CD14-positive monocyte (primary cell): ENCODE data around the gene RFC3. TPM values are rescaled to one million over a fixed set of nuclear protein-coding genes. Genes with fewer than 3 reads are reported as not detected.

Experiments
- DNase-seq, 3 donors: peaks; one replicate each; pipeline ENCODE4 v3.0.0-alpha.2; 2011 to 2022
- H2AFZ ChIP-seq: 2 replicates; pipeline ENCODE4 v1.6.0; 2012; ENCODE audit warnings: mild to moderate bottlenecking, low read depth, low read length, inconsistent platforms; ENCODE audit not compliant: insufficient read depth, poor library complexity, severe bottlenecking
- H3K27ac ChIP-seq, 2 donors: 1 replicate in 1 of 2; 2 replicates in 1 of 2; pipeline ENCODE4 v1.5.1; 2012 to 2013; ENCODE audit warnings: low read length in 2 of 2, control low read depth in 1 of 2, inconsistent platforms in 1 of 2, low read depth in 1 of 2, mild to moderate bottlenecking in 1 of 2
- H3K27me3 ChIP-seq, 2 donors: one replicate each; pipeline versions ENCODE4 v1.6.0 to v1.6.1; 2011 to 2013; ENCODE audit warnings: low read length in 2 of 2; ENCODE audit not compliant: control insufficient read depth in 2 of 2, insufficient read depth in 2 of 2
- H3K36me3 ChIP-seq, 2 donors: replicated peaks in 1 of 2; 1 replicate in 1 of 2; 2 replicates in 1 of 2; pipeline versions ENCODE4 v1.5.1 to v1.6.1; 2012 to 2013; ENCODE audit warnings: low read length in 2 of 2, control low read depth in 1 of 2, inconsistent platforms in 1 of 2, mild to moderate bottlenecking in 1 of 2; ENCODE audit not compliant: insufficient read depth in 2 of 2, control insufficient read depth in 1 of 2
- H3K4me1 ChIP-seq, 2 donors: 1 replicate in 1 of 2; 2 replicates in 1 of 2; pipeline versions ENCODE4 v1.5.1 to v1.6.1; 2012 to 2013; ENCODE audit warnings: low read length in 2 of 2, control low read depth in 1 of 2, inconsistent platforms in 1 of 2, mild to moderate bottlenecking in 1 of 2, moderate library complexity in 1 of 2; ENCODE audit not compliant: insufficient read depth in 2 of 2, control insufficient read depth in 1 of 2
- H3K4me2 ChIP-seq: replicated peaks from 2 replicates; pipeline ENCODE3; 2012; ENCODE audit warnings: low read length, moderate library complexity, mild to moderate bottlenecking; ENCODE audit not compliant: poor library complexity, severe bottlenecking; ENCODE audit errors: extremely low read depth
- H3K4me3 ChIP-seq, 3 experiments: fragments of 200-600 bp in 1 of 3; sonication (generic) in 1 of 3; replicated peaks in 1 of 3; 1 replicate in 2 of 3; 2 replicates in 1 of 3; pipeline ENCODE4 v1.5.1; 2011 to 2013; ENCODE audit warnings: low read length in 3 of 3, mild to moderate bottlenecking in 3 of 3, control low read depth in 2 of 3, low read depth in 2 of 3, inconsistent platforms in 1 of 3, moderate library complexity in 1 of 3
- H3K79me2 ChIP-seq: 2 replicates; pipeline ENCODE4 v1.6.0; 2012; ENCODE audit warnings: mild to moderate bottlenecking, control low read depth, inconsistent platforms, low read length, moderate library complexity; ENCODE audit not compliant: insufficient read depth
- H3K9ac ChIP-seq: 2 replicates; pipeline ENCODE4 v1.6.0; 2017; ENCODE audit warnings: low read length, mild to moderate bottlenecking; ENCODE audit not compliant: insufficient read depth, poor library complexity, severe bottlenecking
- H3K9me3 ChIP-seq, 2 donors: replicated peaks in 1 of 2; 1 replicate in 1 of 2; 2 replicates in 1 of 2; pipeline versions ENCODE4 v1.5.1 to v1.6.1; 2012 to 2013; ENCODE audit warnings: low read length in 2 of 2, control low read depth in 1 of 2; ENCODE audit not compliant: control insufficient read depth in 1 of 2, insufficient read depth in 1 of 2
- H4K20me1 ChIP-seq: 2 replicates; pipeline ENCODE4 v1.6.0; 2012; ENCODE audit warnings: mild to moderate bottlenecking, low read length, control low read depth, moderate library complexity; ENCODE audit not compliant: insufficient read depth
- H3K27ac Mint-ChIP-seq, 7 donors: one replicate each; pipeline ENCODE4 v1.8.0; 2020; ENCODE audit warnings: mild to moderate bottlenecking in 7 of 7, mixed read lengths in 7 of 7, moderate library complexity in 6 of 7, inconsistent platforms in 2 of 7
- H3K27me3 Mint-ChIP-seq, 3 donors: one replicate each; pipeline ENCODE4 v1.8.0; 2021 to 2022; ENCODE audit warnings: low read depth in 3 of 3, mild to moderate bottlenecking in 3 of 3, mixed read lengths in 3 of 3, moderate library complexity in 3 of 3, inconsistent platforms in 1 of 3
- H3K36me3 Mint-ChIP-seq, 2 donors: one replicate each; pipeline ENCODE4 v1.8.0; 2020; ENCODE audit warnings: mixed read lengths in 2 of 2, inconsistent platforms in 1 of 2, mild to moderate bottlenecking in 1 of 2
- H3K4me1 Mint-ChIP-seq: one replicate; pipeline ENCODE4 v1.8.0; 2020; ENCODE audit warnings: mild to moderate bottlenecking, mixed read lengths
- H3K4me3 Mint-ChIP-seq, 2 donors: one replicate each; pipeline ENCODE4 v1.8.0; 2020; ENCODE audit warnings: mild to moderate bottlenecking in 2 of 2, mixed read lengths in 2 of 2, moderate library complexity in 1 of 2
- H3K9me3 Mint-ChIP-seq, 7 donors: one replicate each; pipeline ENCODE4 v1.8.0; 2020 to 2022; ENCODE audit warnings: mixed read lengths in 7 of 7, mild to moderate bottlenecking in 6 of 7, moderate library complexity in 6 of 7, inconsistent platforms in 2 of 7
- CTCF ChIP-seq: fragments of 200-600 bp; IDR thresholded peaks from one replicate; pipeline ENCODE4 v1.8.0; 2022; ENCODE audit warnings: antibody characterized with exemption, mild to moderate bottlenecking
- WGBS: methylation state at CpG from one replicate; pipeline ENCODE4 v1.1.5; 2013; ENCODE audit warnings: missing lambda C conversion rate; ENCODE audit not compliant: insufficient coverage; 5-methylcytosine and 5-hydroxymethylcytosine counted together
- intact Hi-C, 2 donors: fragments of 100-400 bp; cut with micrococcal nuclease; formaldehyde crosslinking; loops; one replicate each; pipeline versions ENCODE4 v1.15.0 to v1.15.1; 2023
- polyA plus RNA-seq, 3 donors: library from polyadenylated mRNA; depleted of rRNA in 1 of 3; unstranded in 2 of 3; stranded (reverse) in 1 of 3; fragments of 300-500 nt in 2 of 3; fragments of >200 nt in 1 of 3; fragmentation: Illumina TruSeq in 2 of 3; gene quantifications; 1 replicate in 2 of 3; 2 replicates in 1 of 3; pipeline ENCODE4 v1.2.3, GENCODE V29; 2012 to 2021

RFC3 gene
- polyA plus RNA-seq, 3 donors, result 2.5 to 5.3 (median 4.1) TPM

- Histone ChIP-seq H3K79me2 (no peaks in the 10 kb centered on the region), H3K9me3 (no peaks in the 10 kb centered on the region), H4K20me1 (no peaks in the 10 kb centered on the region), H3K4me3 (no peak overlapping the region), H3K9ac (no peak overlapping the region), H2AFZ (no peak overlapping the region), H3K36me3 (no peaks in the 10 kb centered on the region), H3K4me2 (no peak overlapping the region), H3K27ac (no peak overlapping the region), H3K4me1 (no peaks in the 10 kb centered on the region), H3K27me3 (no peaks in the 10 kb centered on the region)
- no peak for TF ChIP-seq CTCF
- 50% methylated on average over 2 of the region's 2 CpGs for WGBS
- peaks cover 0 to 3% (median 2%) of the 10 kb centered on the region in 7 donors for H3K9me3 Mint-ChIP-seq
- no peaks in the 10 kb centered on the region for H3K4me1 Mint-ChIP-seq
- DNase-seq, result no peak
- no peaks in the 10 kb centered on the region for H3K36me3 Mint-ChIP-seq
- no peaks in the 10 kb centered on the region for H3K27me3 Mint-ChIP-seq
- intact Hi-C loops, result no loop called here
- peak overlapping the region in 1 of 7 donors; percentile 29 for H3K27ac Mint-ChIP-seq
- H3K4me3 Mint-ChIP-seq, result no peak overlapping the region
Measured at GRCh38 chr13:33879118-33879517, 61.2 kb downstream of the RFC3 start.

GRCh38 chr13:33882804-33883203 lies 64.9 kb downstream of the RFC3 start:
- intact Hi-C loops, result no loop called here
- Histone ChIP-seq H3K4me2 (no peak overlapping the region), H3K79me2 (no peaks in the 10 kb centered on the region), H3K36me3 (no peaks in the 10 kb centered on the region), H3K4me1 (no peaks in the 10 kb centered on the region), H3K9me3 (no peaks in the 10 kb centered on the region), H3K27ac (no peak overlapping the region), H2AFZ (no peak overlapping the region), H3K27me3 (no peaks in the 10 kb centered on the region), H3K9ac (no peak overlapping the region), H3K4me3 (no peak overlapping the region), H4K20me1 (no peaks in the 10 kb centered on the region)
- H3K4me1 Mint-ChIP-seq, result no peaks in the 10 kb centered on the region
- no peak for TF ChIP-seq CTCF
- peaks cover 2 to 7% (median 2%) of the 10 kb centered on the region in 7 donors for H3K9me3 Mint-ChIP-seq
- no peaks in the 10 kb centered on the region for H3K27me3 Mint-ChIP-seq
- H3K36me3 Mint-ChIP-seq, result no peaks in the 10 kb centered on the region
- H3K27ac Mint-ChIP-seq, result no peak overlapping the region
- no peak overlapping the region for H3K4me3 Mint-ChIP-seq
- no peak for DNase-seq
